Measurements from ENCODE around the gene POU2AF1. TPM values are rescaled to one million over a fixed set of nuclear protein-coding genes. Genes with fewer than 3 reads are reported as not detected.

POU2AF1 gene
- total RNA-seq, result 2.5 TPM
- long read RNA-seq, partial matches to known transcripts, result 4 of 4 reads
- long read RNA-seq, other reads (novel, unspliced or antisense), result 0 of 4 reads

- Histone ChIP-seq H3K36me3 (no peaks in the 10 kb centered on the region), H3K4me3 (no peak within 1 kb of the TSS), H3K4me1 (no peaks in the 10 kb centered on the region), H3K27ac (no peak within 1 kb of the TSS), H3K9me3 (no peaks in the 10 kb centered on the region), H3K27me3 (no peaks in the 10 kb centered on the region)
- no peak for TF ChIP-seq CTCF (IDR thresholded peaks at IDR 0.05)
- DNase-seq, result no peak
- peak; percentile 62 for ATAC-seq
- intact Hi-C loops (cut with DNase I), result no loop called here
Observed at GRCh38 chr11:111378861-111379601, at the start of gene POU2AF1. POU2AF1 (minus strand) TSS chr11:111379275; CDS start chr11:111379177, 98 bp downstream.

GRCh38 chr11:111428113-111428876 is 49.2 kb upstream of the POU2AF1 start:
- Histone ChIP-seq H3K27me3 (no peaks in the 10 kb centered on the region), H3K4me1 (no peaks in the 10 kb centered on the region), H3K4me3 (no peak overlapping the region), H3K36me3 (no peaks in the 10 kb centered on the region), H3K27ac (no peak overlapping the region), H3K9me3 (no peaks in the 10 kb centered on the region)
- DNase-seq, result no peak
- ATAC-seq, result no peak
- TF ChIP-seq CTCF (IDR thresholded peaks at IDR 0.05), result no peak
- intact Hi-C loops (cut with DNase I), result no loop called here

GRCh38 chr11:111427471-111427912 is 48.4 kb upstream of the POU2AF1 start:
- DNase-seq (no peak), ATAC-seq (no peak)
- H3K4me1 ChIP-seq, result no peaks in the 10 kb centered on the region
- H3K36me3 ChIP-seq, result no peaks in the 10 kb centered on the region
- no peak for TF ChIP-seq CTCF (IDR thresholded peaks at IDR 0.05)
- H3K27me3 ChIP-seq, result no peaks in the 10 kb centered on the region
- H3K9me3 ChIP-seq, result no peaks in the 10 kb centered on the region
- H3K27ac ChIP-seq, result no peak overlapping the region
- intact Hi-C loops (cut with DNase I), result no loop called here
- H3K4me3 ChIP-seq, result no peak overlapping the region

GRCh38 chr11:111426617-111427016 is 47.5 kb upstream of the POU2AF1 start:
- no peaks in the 10 kb centered on the region for H3K4me1 ChIP-seq
- intact Hi-C loops (cut with DNase I), result no loop called here
- DNase-seq (no peak), ATAC-seq (no peak)
- no peak overlapping the region for H3K27ac ChIP-seq
- no peak overlapping the region for H3K4me3 ChIP-seq
- H3K27me3 ChIP-seq, result no peaks in the 10 kb centered on the region
- no peaks in the 10 kb centered on the region for H3K9me3 ChIP-seq
- TF ChIP-seq CTCF (IDR thresholded peaks at IDR 0.05), result no peak
- no peaks in the 10 kb centered on the region for H3K36me3 ChIP-seq

- Histone ChIP-seq H3K27me3 (no peaks in the 10 kb centered on the region), H3K9me3 (no peaks in the 10 kb centered on the region), H3K27ac (no peak overlapping the region), H3K4me1 (peaks cover 3% of the 10 kb centered on the region), H3K36me3 (no peaks in the 10 kb centered on the region), H3K4me3 (no peak overlapping the region)
- no peak for TF ChIP-seq CTCF (IDR thresholded peaks at IDR 0.05)
- DNase-seq (no peak), ATAC-seq (no peak)
- intact Hi-C loops (cut with DNase I), result no loop called here
Observed at GRCh38 chr11:111423250-111423615, 44.2 kb upstream of the POU2AF1 start.
